Skeletal muscle cell (primary cell): ENCODE measurements around the gene COL21A1.

Source experiments
- DNase-seq: peaks from one replicate; pipeline ENCODE4 v3.0.0-alpha.2; 2010; ENCODE audit warnings: low read depth
- H3K4me3 ChIP-seq: 2 replicates; pipeline ENCODE4 v1.5.1; 2011; ENCODE audit warnings: low read depth, mild to moderate bottlenecking, control low read depth, low read length, moderate library complexity

COL21A1 gene

DNA sequence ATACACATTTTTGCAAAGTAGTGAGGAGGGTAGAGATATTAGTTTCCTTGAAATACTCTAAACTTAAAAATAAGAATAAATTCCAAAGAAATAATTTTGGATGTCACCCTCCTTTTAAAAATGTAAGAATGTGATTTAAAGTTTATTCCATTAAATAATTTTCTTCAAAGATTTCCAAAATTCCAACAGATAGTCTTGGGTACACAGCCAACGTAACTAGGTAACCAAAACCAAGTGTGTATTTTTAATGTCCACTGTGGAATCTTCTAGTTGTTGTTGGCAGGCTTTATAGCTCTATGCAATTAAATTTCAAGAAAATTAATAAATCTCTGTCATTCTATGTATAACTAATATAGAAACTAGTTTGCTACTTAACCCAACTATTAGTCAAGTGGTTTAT is 101.3 kb downstream of the COL21A1 start:
- DNase-seq: no peak
- H3K4me3 ChIP-seq: no peak overlapping the region

- no peak for DNase-seq
- H3K4me3 ChIP-seq: no peak overlapping the region
Observed at GRCh38 chr6:56145616-56146015, 101.8 kb downstream of the COL21A1 start.

DNA sequence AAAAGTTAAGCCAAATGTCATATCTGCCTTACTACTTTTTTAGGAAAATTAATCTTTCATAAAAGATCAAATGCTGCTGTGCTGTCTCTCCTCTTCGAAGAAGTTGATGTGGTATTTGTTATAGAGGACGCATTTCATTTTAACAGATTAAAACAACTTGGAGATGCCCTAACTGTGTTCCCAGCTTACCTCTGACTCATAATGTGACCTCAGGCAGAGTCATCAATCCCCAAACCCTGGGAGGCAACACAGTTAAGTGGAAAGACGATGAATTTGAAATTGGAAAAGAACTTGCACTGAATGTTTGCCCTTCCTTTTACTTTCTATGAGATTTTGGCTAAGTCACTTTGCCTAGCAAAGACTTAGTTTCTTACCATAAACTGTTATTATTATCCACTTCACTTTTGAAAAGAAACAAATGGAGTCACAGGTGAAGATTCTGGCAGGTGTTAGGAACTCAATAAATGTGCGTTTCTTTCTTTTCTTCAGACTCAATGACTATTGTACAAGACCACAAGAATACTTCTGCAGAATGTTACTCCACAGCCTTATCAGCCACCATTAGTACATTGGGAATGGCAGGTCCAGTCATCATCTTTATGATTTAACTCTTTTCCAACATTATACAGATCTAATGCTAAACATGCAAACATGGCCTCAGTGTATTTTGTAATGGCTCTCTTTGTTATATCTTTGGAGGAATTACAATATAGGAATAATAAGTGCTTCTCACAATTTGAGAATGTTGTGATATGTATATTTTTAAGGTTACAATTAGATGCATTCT is 102.6 kb downstream of the COL21A1 start:
- DNase-seq: peak; percentile 69
- no peak overlapping the region for H3K4me3 ChIP-seq

- DNase-seq: no peak
- H3K4me3 ChIP-seq: no peak overlapping the region
Observed at GRCh38 chr6:56143796-56144195, 103.6 kb downstream of the COL21A1 start.

DNA sequence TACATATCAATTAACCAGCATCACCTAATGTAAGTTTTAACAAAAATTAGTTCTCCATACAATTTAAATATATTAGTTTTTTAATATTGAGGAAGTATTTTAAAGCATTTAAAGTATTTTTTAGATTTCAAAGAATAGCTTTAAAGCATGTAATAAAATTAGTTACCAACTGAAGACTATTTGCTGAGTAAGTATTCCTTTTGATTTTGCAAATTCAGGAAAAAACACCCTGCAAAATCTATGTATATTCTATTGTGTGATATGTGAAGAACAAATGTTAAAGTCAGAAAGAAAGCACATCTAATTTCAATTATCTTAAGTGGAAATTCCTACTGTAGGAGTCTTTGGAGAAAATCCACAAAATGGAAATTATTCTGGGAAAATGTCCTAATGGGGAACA is 107.3 kb downstream of the COL21A1 start:
- H3K4me3 ChIP-seq: no peak overlapping the region

GRCh38 chr6:56115715-56116114 is 131.7 kb downstream of the COL21A1 start:
- no peak overlapping the region for H3K4me3 ChIP-seq
- no peak for DNase-seq

More for the DNA sequence above, 107.3 kb downstream of the COL21A1 start:
- no peak for DNase-seq

DNA sequence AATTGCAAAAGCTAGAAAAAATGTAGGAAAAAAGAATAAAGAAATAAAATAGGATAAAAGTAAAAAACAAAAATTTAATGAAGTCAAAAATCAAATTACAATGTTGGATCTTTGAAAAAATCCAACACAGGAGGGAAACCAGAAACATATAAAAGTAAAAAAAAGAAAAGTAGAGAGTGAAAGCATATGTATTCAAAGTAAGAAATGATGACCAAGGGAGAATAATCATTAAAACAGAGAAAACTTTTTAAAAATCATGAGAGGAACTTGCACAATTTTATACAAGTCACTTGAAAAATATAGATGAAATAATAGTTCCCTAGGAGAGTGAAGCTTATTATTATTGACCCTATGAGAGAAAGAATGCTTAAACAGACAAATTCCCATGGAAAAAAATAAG is 138.2 kb downstream of the COL21A1 start:
- no peak for DNase-seq
- no peak overlapping the region for H3K4me3 ChIP-seq

GRCh38 chr6:56106231-56106630 is 141.1 kb downstream of the COL21A1 start:
- no peak overlapping the region for H3K4me3 ChIP-seq
- no peak for DNase-seq

DNA sequence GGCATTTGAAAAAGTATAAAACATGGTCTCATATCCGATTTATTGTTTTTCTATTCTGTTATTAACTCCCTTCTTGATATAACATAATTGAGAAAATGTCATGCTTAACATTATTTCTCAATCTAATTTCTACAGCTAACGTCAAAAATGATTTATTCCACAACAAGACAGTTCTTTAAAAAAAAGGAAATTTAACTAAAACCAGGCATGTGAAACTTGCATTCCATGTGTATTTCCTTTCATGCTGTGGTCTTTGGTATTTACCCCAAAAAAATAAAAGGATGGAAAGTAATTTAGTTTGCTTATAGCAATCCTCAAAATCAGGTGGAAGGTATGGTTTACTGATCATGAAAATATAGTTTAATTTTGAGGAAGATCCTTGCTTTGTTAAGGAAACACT is 142.8 kb downstream of the COL21A1 start:
- H3K4me3 ChIP-seq: no peak overlapping the region
- DNase-seq: no peak

GRCh38 chr6:56102216-56102615 is 145.2 kb downstream of the COL21A1 start:
- H3K4me3 ChIP-seq: no peak overlapping the region
- DNase-seq: no peak

DNA sequence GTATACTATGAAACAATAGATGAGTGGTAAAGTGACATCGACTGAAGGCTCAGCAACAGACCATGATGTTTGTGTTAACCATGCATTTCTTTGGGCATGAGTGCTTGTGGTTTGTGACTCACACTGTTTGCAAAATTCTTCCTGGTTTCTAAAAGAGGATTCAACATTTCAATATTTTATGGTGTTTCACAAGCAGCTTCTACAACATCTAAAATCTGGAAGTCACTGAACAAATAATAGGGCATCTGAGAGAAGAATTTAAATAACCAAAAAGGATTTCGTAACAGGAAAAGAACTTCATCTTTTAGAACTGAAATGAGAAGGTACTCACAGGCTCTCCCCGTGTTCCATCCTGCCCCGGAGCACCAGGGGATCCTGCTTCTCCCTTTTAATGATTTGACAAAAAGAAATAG is 146.2 kb downstream of the COL21A1 start:
- peak; percentile 96 for DNase-seq
- H3K4me3 ChIP-seq: no peak overlapping the region

GRCh38 chr6:56096946-56097621 is 150.3 kb downstream of the COL21A1 start:
- H3K4me3 ChIP-seq: no peak overlapping the region
- no peak for DNase-seq

DNA sequence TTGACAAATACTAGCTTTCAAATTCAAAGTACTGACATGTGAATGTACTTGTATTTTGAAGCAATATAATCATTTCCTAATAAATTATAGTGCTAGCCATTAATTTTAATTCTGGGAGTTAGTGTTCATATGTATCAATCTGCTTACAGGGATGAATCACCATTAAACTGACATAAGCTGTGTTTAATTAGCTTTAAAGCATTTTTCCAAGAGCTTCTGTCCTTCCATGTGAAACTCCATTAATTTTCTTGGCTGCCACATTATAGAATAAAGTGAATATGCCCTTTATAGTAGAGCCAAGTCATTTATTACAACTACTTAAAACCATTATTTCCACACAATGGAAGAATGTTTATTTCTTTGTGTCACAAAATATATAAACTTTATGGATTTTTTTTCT is 150.8 kb downstream of the COL21A1 start:
- DNase-seq: no peak
- no peak overlapping the region for H3K4me3 ChIP-seq

GRCh38 chr6:56093776-56094175 is 153.6 kb downstream of the COL21A1 start:
- H3K4me3 ChIP-seq: no peak overlapping the region

GRCh38 chr6:56091159-56091869 is 156.1 kb downstream of the COL21A1 start:
- DNase-seq: peak; percentile 83
- no peak overlapping the region for H3K4me3 ChIP-seq

More at GRCh38 chr6:56093776-56094175, 153.6 kb downstream of the COL21A1 start:
- no peak for DNase-seq

GRCh38 chr6:56088641-56089040 is 158.7 kb downstream of the COL21A1 start:
- no peak for DNase-seq
- no peak overlapping the region for H3K4me3 ChIP-seq

DNA sequence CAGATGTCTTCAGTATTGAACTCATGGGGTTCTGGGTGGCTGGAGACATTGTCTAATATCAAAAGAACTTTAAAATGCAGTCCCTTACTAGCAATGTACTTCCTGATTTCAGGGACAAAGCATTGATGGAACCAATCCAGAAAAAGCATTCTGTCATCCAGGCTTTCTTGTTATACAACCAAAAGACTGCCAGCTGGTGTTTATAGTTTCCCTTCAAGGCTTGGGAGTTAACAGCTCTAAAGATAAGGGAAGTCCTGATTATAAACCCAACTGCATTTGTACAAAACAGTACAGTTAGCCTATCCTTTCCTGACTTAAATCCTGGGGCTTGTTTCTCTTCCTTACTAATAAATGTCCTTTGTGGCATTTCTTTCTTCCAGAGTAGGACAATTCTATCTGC is 160.0 kb downstream of the COL21A1 start:
- DNase-seq: no peak
- H3K4me3 ChIP-seq: no peak overlapping the region

DNA sequence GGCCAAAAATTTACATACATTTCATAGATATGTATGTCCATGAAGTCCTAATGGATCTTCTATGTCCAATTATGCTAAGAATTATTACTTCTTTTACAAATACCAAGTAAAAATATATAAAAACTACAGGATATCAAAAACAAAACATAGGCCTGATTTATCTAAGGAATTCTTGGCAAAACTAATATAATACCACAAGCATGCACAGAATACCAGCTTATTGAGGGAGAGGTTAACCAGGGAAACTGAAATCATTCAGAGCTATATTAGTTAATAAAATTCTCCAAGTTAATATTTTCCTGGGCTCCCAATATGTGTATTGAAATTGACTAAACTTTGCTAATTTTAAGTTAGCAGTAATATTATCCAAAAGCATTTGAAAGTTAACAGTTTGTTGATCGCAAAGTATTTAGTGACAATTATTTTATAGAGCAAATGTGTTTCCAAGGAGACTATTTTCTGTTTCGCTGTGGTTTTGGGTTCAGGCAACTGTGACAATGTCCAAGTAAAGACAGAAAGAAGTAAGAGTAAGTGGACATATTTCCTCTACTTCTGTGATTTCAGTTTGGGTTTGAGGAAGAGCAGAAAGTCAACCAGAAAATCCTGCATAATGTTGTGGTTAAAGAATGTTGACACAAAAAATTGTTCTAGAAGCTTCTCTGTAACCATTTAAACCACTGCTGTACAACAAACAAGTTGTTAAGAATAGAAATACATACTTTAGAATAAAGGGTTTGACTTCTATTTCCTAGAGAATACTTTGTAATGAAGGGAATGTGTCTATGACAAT is 167.4 kb downstream of the COL21A1 start:
- no peak for DNase-seq
- no peak overlapping the region for H3K4me3 ChIP-seq

- DNase-seq: no peak
- no peak overlapping the region for H3K4me3 ChIP-seq
Observed at GRCh38 chr6:56076033-56076432, 171.3 kb downstream of the COL21A1 start.

DNA sequence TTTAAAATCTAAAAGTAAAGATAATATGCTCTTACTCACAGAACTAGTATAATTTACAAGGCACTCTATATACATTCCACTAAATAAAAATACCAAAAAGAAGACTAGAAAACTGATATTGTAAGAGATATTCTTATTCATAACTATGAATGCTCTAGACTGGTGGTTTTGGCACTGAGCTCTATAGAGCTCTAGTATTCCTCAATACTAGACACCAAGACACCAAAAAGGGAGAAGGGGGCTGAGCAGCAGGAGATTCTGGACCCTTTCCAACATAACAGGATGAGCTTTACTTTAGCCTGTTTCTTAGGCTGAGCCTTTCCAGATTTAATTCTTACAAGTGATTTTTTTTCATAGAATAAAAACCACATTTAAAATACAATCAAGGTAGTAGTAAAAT is 173.6 kb downstream of the COL21A1 start:
- DNase-seq: no peak
- H3K4me3 ChIP-seq: no peak overlapping the region
